CD4-positive, alpha-beta T cell treated with Interleukin-10 for 1 hour (primary cell): ENCODE data around the gene TSPAN13.

ENCODE experiments used
- DNase-seq: peaks from one replicate; pipeline ENCODE4 v3.0.0-alpha.2; 2020

Gene TSPAN13

DNA sequence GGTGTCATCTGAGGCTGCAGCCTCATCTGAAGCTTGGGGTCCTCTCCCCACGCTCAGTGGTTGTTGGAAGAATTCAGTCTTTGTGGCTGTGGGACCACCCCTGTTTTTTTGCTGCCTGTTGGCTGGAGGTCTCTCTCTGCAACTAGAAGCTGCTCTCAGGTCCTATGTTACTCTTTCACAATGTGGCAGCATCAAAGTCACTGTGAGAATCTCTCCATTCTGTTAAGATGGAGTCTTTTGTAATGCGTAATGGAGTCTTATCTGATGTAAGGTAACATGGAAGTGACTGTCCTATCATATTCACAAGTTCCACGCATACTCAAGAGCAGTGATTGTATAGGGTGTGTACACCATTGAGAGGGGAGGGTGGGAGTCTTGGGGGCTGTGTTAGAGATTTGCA, 24.9 kb downstream of the TSPAN13 start:
- no peak for DNase-seq

DNA sequence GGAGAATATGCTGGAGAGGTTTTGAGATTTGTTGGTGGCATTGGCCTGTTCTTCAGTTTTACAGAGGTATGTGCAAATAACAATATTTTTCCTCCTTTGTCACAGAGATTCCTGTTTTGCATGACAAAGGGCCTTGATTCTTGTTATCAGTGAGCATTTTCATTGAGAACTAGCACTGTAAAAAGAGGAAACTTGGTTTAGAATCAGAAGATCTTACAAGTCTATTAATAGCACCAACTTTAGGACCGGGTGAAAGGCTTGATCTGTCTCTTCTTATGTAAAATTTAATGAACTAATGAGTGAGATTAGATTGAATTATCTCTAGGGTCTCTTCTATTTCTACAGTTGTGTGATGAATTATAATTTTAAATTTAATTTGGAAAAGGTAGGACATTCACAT, 25.5 kb downstream of the TSPAN13 start:
- DNase-seq: no peak

DNA sequence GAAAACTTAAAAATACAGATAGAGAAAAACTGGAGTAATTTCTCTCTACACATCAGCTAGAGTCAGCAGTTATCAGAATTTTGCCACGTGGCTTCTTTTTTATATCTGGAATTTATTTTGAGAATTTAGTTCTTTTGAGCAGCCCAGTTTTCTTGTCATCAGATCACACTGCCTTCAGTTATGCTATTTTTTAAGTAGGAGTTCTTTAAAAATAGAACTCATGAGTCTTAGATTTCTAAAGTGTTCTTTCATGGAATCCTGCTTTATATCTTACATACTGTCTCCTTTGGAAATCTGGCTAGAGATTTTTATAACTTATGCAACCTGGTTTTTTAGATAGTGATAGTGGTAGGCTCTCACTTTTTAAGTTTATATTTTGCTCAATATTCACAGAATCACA, 27.0 kb downstream of the TSPAN13 start:
- no peak for DNase-seq

DNA sequence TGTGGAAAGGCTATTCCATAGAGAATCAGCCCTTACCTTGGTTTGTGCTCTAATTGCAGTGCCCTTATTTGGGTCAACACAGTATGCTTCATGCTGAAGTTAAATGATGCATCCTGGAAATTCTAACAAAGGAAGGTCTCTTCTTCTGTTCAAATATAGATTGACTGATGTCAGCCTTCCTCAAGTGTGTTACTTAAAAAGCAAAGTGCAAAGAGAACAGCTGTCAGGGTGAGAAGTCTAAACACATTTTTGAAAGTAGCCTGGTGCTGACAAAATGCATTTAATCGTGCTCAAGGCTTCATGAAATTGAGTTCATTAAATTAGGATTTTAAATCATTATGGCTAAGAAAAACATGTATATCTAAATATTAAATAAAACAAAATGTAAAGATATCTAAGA, 31.8 kb downstream of the TSPAN13 start:
- DNase-seq: no peak

DNA sequence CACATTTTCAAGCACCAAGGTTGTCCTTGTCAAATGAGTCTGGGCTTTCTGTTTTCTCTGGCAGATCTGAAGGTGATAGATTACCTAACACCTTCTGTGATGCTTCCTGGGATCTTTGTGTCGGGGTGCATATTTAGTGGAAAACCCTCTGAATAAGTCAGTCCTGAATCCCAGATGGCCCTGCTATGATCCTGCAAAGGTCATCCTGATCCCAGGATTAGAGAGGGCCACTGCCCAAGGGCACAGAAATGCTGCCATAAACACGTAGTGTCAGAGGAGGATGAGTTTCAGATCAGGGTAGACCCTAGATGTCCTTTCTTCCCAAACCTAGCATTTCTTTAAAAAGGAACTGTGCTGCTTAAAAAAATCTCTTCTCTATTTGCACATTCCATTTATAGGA, 32.3 kb downstream of the TSPAN13 start:
- DNase-seq: no peak

DNA sequence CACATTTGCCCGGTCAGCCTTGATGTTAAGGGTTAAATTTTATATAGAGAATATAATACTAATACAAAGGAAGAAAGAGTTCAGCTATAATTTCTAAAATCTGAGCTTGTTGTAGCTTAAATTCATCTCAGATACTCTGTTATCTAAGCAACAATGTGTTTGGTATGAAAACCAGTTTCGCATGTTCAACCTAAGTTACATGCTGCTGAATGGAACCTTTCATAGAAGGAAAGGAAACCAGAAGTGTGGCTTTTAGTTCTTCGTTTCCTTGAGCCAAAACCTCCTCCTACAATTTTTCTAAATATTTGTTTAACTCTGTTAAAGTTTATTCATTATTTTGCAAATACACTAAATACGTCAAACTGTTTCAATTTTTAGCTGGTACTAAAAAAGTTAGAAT, 32.7 kb downstream of the TSPAN13 start:
- DNase-seq: no peak

DNA sequence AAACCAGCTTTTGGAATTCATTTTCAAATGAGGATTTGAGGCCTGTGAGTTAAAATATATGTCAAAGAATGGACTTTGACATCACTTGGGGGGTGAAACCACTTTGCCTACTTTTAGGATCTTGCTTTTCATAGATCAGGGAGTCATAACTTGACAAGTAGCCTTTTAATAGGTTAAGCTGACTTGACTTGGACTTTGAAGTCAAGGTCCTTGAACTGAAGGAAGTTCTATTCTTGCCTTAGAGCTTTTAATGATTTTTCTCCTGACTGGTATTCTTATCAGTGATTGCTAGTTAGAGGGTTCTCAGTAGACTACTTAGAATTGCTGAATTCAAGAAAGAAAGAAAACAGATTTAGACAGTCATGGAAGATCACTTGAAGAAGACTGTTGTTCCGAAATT, 33.6 kb downstream of the TSPAN13 start:
- no peak for DNase-seq

DNA sequence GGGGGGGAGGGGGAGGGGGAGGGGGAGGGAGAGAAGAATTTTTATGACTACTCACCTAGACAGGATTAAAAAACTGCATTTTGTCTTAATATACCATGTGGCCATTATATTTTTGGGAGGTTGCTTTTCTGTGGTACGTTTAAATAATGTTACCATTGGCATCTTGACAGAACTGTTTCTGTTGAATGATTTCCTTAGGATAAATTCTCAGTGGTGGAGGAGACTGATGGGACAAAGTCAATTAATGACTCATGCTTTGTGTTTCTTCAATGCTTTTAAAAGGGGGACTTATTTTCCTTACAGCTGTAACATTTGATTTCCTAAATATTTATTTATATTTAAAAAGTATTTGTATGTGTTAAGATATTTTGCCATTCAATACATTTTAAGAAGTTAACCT, 37.5 kb downstream of the TSPAN13 start:
- no peak for DNase-seq

DNA sequence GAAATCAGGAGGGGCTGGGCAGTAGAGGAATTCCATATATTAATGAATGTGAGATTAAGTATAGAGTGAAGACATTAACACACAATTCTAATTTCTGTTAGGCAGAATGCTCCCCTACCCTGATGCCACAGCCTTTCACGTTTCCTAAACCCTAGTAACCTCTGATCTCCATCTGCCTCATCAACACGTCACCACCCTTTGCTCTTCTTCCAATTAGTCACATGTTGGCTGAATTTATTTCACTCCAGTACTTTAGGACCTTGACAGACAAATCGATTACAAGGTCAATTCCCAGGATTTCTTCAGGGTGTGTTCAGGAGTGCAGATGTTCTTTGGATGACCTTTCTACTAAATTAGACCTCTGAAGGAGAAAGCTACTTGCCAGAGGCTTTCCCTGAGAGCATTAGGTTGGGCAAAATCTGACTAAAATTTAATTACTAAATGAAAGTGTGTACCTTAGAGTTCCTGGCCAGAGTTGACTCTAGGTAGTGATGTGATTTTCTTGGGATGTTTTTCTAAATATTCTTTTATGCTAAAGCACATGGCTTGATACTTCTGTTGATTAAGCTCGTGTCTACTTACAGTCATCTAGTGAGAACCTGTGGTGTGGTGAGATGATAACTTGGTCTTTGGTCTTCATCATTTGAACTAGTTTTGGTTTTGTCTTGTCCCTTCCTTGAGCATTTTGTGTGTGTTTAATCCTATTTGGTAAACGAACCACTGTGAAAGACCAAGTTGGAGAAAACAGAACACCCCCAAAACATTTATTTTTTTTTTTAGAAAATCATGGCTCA, 38.5 kb downstream of the TSPAN13 start:
- DNase-seq: no peak

DNA sequence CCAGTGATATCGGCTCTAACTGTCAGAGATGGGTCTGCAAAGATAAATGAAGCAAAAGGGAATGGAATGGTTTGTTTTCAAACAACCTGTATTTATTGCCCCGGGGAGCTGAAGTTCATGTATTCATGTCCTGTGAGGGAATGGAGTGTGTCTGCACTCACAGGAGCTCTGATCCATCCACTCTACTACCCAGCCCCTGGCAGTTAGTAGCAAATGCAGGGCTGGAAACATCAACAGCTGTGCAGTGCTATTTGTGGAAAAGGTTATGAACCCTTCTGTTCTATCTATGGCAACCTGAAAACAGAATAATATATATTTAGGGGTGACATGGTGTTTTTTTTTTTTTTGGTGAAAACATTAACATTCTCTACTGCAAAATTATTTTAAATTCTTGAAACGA, 41.4 kb downstream of the TSPAN13 start:
- no peak for DNase-seq

DNA sequence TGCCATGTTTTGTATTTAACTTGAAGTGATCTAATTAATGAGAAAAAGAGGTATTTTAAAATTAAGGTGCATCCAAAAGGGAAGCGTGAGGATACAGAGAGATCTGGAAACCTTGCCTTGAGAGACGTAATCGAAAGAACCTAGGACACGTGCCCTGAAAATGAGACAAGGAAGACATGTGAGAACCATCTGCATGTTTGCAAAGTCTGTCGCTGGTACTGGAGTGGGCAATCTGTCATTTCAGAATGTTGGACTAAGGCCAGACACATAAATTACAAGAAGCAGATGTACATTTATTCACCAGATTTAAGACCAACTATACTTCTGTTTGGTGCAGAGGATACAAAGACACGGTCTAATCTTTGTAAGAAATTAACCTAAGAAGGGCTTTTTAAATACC, 42.1 kb downstream of the TSPAN13 start:
- DNase-seq: no peak

DNA sequence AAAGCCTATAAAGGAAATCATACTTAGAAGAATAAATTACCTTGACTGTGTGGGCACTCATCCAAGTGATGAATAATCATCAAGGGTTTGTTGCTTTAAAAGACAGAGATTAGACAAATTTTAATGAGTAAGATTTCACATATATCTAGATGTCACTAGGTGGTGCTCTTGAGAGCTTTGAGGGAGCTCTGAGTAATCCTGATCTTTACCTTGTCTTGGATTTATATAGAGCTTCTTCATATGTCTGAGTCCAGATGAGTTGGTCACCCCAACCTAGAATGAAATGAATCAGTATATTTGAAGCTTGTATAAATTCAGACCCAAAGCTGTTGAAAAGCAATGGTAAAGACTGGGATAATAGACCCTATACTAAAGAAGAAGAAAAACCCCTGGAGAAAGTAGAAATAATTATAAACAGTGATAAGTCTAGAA, 47.6 kb downstream of the TSPAN13 start:
- no peak for DNase-seq

DNA sequence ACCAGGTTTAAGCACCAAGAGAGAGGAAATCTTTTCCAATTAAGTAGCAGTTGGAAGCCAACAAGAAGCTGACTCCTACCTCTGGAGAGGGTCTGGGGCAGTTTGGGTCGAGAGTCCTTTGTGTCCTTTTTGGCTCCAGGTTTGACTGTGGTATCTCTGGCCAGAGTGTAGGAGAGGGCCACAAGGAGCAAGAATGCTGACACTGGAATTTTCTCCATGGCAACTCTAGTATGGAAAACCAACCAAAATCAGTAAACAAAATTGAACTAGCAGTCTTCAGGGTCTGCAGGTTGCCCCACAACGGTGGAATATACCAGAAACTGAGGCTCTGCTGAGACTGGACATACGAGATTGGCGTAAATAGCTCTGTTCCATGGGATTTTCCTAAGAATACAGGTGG, 48.0 kb downstream of the TSPAN13 start:
- DNase-seq: no peak

DNA sequence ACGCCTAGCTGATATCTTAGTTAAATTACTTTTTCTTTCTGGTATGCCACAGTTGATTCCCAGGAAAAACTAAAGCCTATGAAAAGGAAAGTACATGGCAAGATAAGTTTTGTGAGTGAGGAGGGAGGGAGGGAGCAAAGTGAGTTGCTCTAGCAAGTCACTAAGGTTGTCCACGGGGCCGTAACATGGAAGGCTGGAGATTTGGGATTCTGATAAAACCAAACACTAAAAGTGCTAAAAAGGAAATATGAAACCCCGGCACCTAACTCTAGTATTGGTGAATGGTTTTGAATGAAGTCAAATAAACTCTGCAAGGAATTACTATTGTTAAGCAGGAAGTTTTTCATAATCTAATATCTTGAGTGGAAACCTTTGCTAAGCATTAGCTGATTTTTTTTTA, 49.6 kb downstream of the TSPAN13 start:
- no peak for DNase-seq

DNA sequence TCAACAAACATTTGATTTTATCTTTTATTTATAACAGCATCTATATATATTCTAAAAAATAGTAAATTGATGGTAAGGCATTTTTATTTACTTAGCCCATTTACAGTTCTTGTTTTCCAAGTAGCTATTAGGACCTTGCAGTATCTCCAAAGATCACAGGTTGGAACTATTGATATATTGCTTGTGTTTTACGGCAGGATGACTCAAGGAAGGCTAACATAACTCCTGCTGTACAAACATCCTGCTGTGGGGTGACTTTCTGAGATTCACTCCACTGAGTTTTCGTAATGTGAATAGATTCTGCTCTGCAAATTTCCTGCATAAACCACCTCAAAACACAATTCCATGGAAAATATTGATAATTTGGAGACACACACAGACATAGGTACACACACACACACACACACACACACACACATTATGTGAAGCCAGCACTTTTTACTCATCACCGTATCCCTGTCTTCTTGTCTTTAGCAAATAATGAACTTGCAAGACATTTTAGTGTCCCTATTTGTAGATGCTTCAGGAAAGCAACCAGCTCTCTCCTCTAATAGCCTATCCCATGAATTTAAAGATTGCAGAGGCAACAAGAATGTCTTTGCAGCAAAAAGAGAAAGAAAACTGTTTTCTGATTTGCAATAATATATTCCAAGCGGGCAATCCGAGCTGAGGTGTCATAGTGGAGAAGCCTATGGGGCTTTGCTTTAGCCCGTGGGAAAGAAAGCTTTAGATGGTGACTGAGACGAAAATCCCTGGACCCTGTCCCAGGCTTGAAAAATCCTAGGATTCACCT, 50.5 kb downstream of the TSPAN13 start:
- DNase-seq: no peak

DNA sequence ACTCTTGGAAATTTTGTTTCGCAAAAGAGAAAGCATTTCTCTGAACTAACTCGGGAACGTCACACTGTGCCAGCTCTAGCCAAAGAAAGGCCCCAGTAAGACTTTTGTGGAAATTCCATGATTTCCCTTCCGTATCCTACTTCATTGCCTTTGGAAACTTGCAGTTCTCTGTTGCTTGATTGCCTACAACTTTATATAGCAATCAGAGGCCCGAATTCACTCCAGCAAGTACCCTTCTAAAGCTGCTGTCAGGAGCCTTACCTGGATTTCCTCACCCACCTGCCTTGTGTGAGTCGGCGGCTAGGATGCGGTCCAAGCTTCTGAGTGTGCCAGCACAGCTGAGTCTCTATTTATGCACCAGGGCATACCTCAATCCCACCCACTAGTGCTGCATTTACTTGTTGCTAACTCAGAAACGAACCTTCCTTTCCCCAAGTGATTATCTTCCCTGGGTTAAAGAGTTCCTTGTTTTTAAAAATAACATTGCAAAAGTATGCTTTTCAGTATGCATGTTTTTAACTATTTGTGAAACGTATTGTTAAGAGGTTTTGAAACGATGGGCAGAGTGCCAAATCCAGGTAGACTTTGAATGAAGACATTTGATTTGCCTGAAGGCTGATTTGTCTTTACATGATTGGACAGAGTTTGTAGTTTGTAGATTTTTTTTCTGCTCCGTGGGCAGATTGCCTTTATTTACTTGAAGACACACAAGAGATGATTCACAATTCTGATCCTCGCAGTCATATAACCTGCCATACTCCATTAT, 51.3 kb downstream of the TSPAN13 start, which contains the start of gene AGR2:
TSS of gene AGR2 (minus strand) at position 326 of the 766 bp plus-strand sequence. CDS start 3,203 bp downstream, outside the sequence.
- no peak for DNase-seq

DNA sequence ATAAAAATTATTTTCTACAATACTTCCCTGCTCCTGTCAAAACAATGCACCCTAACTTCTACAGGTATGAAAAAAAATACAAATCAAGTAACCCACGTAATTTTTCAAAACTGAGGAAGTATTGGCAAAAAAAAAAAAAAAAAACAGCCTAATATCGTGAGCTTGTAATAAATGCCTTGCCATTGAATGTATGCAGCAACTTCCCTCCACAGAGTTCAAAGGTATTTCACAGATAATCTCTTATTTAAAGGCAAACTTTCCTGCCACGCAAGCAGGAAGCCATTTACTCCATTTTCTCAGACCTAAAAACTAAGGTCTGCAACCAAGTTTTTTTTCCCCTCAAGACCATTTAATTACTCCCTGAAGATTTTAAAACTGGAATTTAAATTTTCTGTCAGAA, 51.9 kb downstream of the TSPAN13 start:
- DNase-seq: no peak

DNA sequence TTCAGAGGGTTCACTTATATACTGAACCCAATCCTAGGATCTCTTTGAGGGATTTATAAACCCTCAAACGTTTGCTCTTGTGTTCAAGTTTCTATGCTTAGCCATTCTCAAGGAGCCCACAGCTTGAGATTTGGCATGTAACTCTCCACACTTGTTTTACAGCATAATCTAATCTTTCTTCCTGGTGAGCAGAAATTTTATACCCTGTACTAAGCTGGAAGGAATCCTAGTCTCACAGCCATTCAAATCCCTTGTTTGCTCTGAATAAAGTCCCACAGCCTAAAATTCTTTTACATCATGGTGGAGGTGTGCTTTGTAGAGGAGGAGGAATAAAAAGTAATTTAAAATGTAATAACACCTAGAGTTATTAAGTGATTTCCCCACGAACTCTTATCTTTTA, 56.6 kb downstream of the TSPAN13 start:
- no peak for DNase-seq

DNA sequence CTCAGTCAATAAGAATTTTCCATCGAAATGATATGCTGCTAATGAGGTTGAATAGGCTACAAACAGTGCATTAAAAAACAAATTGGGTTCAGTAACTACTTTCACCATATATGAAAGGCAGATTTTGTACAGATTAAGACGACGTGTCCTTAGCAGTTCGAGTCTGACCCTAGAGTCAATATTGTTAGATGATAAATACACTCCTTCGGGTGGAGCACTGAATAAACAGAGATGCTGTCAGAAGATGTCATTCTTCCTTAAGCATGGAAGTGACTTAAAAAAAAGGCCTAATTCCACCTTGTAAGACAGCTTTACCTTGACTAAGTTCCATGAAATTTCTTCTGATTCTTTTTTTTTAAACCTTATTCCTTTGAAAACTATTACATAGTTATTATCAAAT, 57.0 kb downstream of the TSPAN13 start:
- no peak for DNase-seq

DNA sequence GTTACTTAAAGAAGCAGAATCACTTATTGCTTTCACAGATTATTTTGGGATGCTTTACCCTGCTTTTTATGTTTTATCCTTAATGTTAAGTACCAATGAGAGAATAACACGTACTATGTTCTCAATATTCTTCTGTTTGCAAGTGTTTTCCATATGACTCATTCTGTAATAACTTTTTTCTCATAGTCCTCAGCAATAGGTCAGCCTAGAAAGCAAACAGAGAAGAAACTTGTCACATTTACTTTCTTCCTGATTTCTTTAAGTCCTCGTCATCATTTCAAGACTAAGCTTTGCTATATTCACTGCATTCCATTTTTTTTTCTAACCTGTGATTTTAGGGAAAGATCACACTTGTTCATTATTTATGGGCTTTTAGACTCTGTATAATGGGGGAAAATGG, 58.0 kb downstream of the TSPAN13 start:
- no peak for DNase-seq

DNA sequence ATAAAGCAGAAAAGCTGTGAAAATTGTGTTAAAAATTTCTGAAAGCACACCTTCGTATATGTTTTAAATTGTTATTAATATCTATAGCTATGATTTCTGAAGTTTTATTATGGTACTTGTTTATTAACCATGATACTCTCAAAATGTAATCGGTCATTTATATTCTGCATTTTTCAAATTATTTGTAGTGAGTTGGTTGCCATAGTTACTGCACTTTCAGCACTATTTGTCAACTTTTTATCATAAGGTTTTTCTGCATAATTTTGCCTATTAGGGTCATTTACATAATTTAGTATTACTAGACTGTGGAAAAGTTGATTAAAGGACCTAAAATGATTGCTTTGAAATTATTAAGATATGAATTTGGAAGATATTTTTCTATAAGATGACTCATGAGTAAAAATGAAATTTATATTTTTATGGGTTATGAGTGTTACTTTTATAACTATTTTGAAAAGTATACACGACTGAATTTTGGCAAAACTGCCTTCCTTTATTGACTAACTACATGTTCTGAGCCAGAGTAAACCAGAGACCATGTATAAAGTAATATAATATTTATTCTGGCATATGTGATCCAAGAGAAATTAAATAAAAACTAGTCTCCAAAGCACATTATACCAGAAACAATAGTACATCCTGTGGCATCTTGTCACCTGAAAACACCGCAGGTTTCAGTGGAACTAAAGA, 59.1 kb downstream of the TSPAN13 start:
- no peak for DNase-seq

DNA sequence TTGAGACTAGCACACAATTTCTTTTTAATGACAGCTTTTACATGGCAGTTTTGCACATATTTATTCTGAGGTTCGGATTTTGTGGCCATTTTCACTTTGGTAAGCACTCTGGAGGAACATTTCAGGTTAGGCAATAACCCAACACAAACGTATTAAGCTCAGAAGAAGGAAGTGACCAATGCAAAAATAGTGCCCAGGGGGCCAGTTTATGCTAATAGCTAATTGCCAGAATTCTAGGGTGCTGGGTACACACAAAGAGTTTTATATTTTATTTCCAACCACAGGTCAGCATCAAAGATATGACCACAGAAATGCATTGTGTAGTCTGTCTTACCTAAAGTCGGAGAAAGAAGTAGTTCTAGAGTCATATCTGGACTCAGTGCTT, 59.7 kb downstream of the TSPAN13 start:
- DNase-seq: no peak

DNA sequence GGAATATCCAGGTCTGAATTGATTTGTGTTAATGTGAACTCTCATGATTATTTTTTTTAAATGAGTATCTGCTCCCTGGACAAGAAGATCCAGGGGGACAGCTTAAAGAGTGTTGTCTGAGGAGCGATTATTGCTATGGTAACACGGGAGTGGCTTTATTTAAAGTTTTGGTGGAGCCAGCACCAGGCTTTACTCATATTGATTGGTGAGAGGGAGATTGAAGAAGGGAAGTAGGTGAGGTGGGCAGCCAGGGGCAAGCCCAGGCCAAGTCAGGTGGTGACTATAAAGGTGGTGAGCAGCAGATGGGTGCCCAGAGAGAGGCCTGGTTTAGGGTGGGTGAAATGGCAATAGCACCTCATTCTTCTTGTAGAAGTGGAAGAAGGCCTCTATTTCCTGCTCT, 61.4 kb downstream of the TSPAN13 start:
- DNase-seq: no peak
